Body of pancreas (tissue), 4 donors: Measurements from ENCODE around the gene RANGAP1. TPM values are rescaled to one million over a fixed set of nuclear protein-coding genes. Genes with fewer than 3 reads are reported as not detected.

ENCODE experiments used
- ATAC-seq: fragments of 150-250 bp; one replicate; pipeline ENCODE4 v1.9.1; 2016
- DNase-seq, 4 donors: peaks; one replicate each; pipeline ENCODE4 v3.0.0-alpha.2; 2019
- H3K27ac ChIP-seq, 4 donors: fragments of 200-600 bp; sonication (generic); 1 replicate in 3 of 4; 2 replicates in 1 of 4; pipeline versions ENCODE4 v1.5.1 to v1.6.1; 2016 to 2019; ENCODE audit warnings: mild to moderate bottlenecking in 1 of 4, mixed read lengths in 1 of 4, moderate library complexity in 1 of 4
- H3K27me3 ChIP-seq, 2 donors: fragments of 200-600 bp; sonication (generic); one replicate each; pipeline ENCODE4 v1.6.0; 2016; ENCODE audit warnings: mild to moderate bottlenecking in 1 of 2
- H3K36me3 ChIP-seq, 2 donors: fragments of 200-600 bp; sonication (generic); replicated peaks in 1 of 2; 2 replicates each; pipeline ENCODE4 v1.5.1; 2016; ENCODE audit warnings: low read depth in 2 of 2; ENCODE audit not compliant: insufficient read depth in 1 of 2
- H3K4me1 ChIP-seq: fragments of 200-600 bp; sonication (generic); one replicate; pipeline ENCODE4 v1.6.0; 2016
- H3K4me3 ChIP-seq, 2 donors: fragments of 200-600 bp; sonication (generic); 1 replicate in 1 of 2; 2 replicates in 1 of 2; pipeline ENCODE4 v1.5.1; 2016 to 2019
- H3K9me3 ChIP-seq, 3 donors: fragments of 200-600 bp; sonication (generic); 1 replicate in 2 of 3; 2 replicates in 1 of 3; pipeline ENCODE4 v1.5.1; 2016
- CTCF ChIP-seq, 7 experiments: fragments of 450-650 bp in 4 of 7; fragments of 200-600 bp in 3 of 7; sonication (generic) in 3 of 7; IDR thresholded peaks; one replicate each; pipeline ENCODE4 v1.5.1; 2016 to 2019; ENCODE audit warnings: antibody characterized with exemption in 7 of 7
- POLR2A ChIP-seq, 3 donors: fragments of 450-650 bp; IDR thresholded peaks; one replicate each; pipeline ENCODE4 v1.6.1; 2016; ENCODE audit warnings: antibody characterized with exemption in 3 of 3, mild to moderate bottlenecking in 2 of 3
- WGBS, 2 donors: methylation state at CpG; one replicate each; pipeline ENCODE4 v1.1.5; 2017; 5-methylcytosine and 5-hydroxymethylcytosine counted together
- intact Hi-C: fragments of 100-400 bp; cut with DNase I; formaldehyde crosslinking; loops from one replicate; pipeline ENCODE4 v1.15.1; 2023
- total RNA-seq, 2 donors: library from RNA; depleted of rRNA; stranded (reverse); fragments of >200 nt; gene quantifications; one replicate each; pipeline ENCODE4 v1.1.0, GENCODE V29; 2016

RANGAP1 gene
- total RNA-seq, 2 donors from 2014 or later, result 45.4 to 62.3 TPM

DNA sequence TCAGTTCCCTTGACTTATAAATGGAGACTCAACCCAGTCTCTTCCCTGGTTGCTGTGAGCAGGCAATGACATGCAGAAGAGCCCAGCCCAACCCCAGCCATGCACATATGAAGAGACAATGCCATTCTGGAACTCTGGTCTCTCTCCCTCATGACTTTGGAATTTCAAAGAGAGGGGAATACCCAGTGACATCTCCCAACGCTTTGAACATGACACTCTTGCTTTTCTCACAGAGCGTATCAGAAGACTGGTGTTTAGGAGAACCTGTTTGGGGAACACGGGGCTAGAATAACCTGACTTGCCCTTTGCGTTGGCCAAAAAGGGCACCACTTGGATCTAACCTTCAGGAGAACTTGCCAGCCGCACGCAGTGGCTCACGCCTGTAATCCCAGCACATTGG lies 12.9 kb downstream of the RANGAP1 start:
- no peaks in the 10 kb centered on the region for H3K4me1 ChIP-seq
- intact Hi-C loops, result no loop called here

DNA sequence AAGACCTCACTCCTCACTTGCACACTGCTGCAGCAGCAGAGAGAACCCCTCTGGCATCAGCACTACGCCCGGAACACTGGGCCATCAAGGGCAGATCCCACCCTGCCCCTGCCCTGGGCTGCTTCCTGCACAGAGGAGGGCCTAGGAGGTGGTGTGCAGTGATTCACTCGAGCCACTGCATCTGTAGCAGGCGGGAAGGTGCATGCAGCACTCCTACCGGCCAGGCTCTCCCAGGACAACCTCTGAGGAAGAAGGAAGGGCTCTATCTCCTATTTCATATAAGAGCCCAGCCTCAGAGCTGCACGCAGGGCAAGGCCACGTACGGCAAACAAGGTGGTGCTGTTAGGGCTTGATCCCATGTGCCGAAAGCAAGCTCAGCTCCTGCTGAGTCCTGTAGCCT lies 14.2 kb downstream of the RANGAP1 start:
- peaks cover 0 to 35% of the 10 kb centered on the region in 2 donors for H3K36me3 ChIP-seq
- no peak overlapping the region for H3K27ac ChIP-seq
- no peak overlapping the region for H3K4me3 ChIP-seq
- DNase-seq (no peak), ATAC-seq (no peak)
- no peaks in the 10 kb centered on the region for H3K9me3 ChIP-seq
- H3K4me1 ChIP-seq, result no peaks in the 10 kb centered on the region
- H3K27me3 ChIP-seq, result no peaks in the 10 kb centered on the region
- intact Hi-C loops, result no loop called here
- TF ChIP-seq POLR2A (IDR thresholded peaks at IDR 0.05), result no peak
- no peak for TF ChIP-seq CTCF (IDR thresholded peaks at IDR 0.05)
- WGBS, 2 donors, result 97 to 100% methylated on average over 1 to 9 of the region's 9 CpGs

More for the DNA sequence above, 12.9 kb downstream of the RANGAP1 start:
- Histone ChIP-seq H3K4me3 (no peak overlapping the region), H3K27me3 (no peaks in the 10 kb centered on the region), H3K9me3 (no peaks in the 10 kb centered on the region), H3K27ac (no peak overlapping the region), H3K36me3 (peaks cover 0 to 30% of the 10 kb centered on the region in 2 donors)
- ATAC-seq, result no peak
- DNase-seq, result no peak
- WGBS, 2 donors, result 95 to 97% methylated on average over 7 of the region's 7 CpGs
- no peak for TF ChIP-seq CTCF (IDR thresholded peaks at IDR 0.05)
- no peak for TF ChIP-seq POLR2A (IDR thresholded peaks at IDR 0.05)

GRCh38 chr22:41267958-41268357 lies 18.0 kb downstream of the RANGAP1 start:
- Histone ChIP-seq H3K36me3 (peaks cover 15 to 38% of the 10 kb centered on the region in 2 donors), H3K27me3 (no peaks in the 10 kb centered on the region), H3K4me3 (no peak overlapping the region), H3K27ac (no peak overlapping the region), H3K4me1 (no peaks in the 10 kb centered on the region), H3K9me3 (no peaks in the 10 kb centered on the region)
- intact Hi-C loops, result no loop called here
- no peak for DNase-seq
- no peak for ATAC-seq
- TF ChIP-seq POLR2A (IDR thresholded peaks at IDR 0.05), result no peak
- no peak for TF ChIP-seq CTCF (IDR thresholded peaks at IDR 0.05)
- WGBS, 2 donors, result 92 to 99% methylated on average over 16 of the region's 16 CpGs

DNA sequence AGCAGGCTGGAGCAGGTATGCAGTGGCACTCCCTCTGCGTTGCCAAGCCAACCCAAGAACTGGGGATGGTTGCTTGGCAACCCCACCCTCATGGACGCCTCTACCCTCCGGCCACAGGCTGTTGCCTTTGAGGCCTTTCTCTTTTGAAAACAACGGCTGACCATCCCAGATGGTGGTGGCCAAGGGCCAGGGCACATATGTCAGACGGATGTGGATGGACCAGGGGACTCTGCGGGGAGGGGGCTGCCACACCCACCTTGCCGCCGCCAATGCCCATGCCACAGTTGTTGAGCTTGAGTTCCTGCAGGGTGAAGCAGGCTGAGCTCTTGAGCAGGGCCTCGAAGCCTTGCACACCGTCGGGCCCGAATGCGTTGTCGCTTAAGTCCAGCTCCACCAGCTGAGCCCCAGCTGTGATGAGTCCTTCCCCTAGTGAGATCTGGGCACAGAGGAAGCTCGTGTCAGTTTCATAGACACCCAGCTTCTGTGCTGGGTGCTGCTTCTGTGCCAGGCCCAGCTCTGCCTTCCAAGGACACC lies 21.5 kb downstream of the RANGAP1 start:
- Histone ChIP-seq H3K9me3 (no peaks in the 10 kb centered on the region), H3K4me1 (no peaks in the 10 kb centered on the region), H3K36me3 (peaks cover 22 to 46% of the 10 kb centered on the region in 2 donors), H3K4me3 (no peak overlapping the region), H3K27ac (no peak overlapping the region), H3K27me3 (no peaks in the 10 kb centered on the region)
- no peak for TF ChIP-seq CTCF (IDR thresholded peaks at IDR 0.05)
- TF ChIP-seq POLR2A (IDR thresholded peaks at IDR 0.05), result no peak
- ATAC-seq (peak; percentile 24), DNase-seq (peak in 2 of 4 donors; percentile 16 to 26)
- WGBS, 2 donors, result 92 to 93% methylated on average over 12 to 15 of the region's 15 CpGs
- intact Hi-C loops, result no loop called here

- Histone ChIP-seq H3K27ac (no peak overlapping the region), H3K4me1 (no peaks in the 10 kb centered on the region), H3K27me3 (no peaks in the 10 kb centered on the region), H3K4me3 (no peak overlapping the region), H3K9me3 (no peaks in the 10 kb centered on the region), H3K36me3 (peaks cover 22 to 44% of the 10 kb centered on the region in 2 donors)
- DNase-seq (no peak), ATAC-seq (no peak)
- TF ChIP-seq CTCF (IDR thresholded peaks at IDR 0.05) (no peak), POLR2A (IDR thresholded peaks at IDR 0.05) (no peak)
- intact Hi-C loops, result no loop called here
- 96 to 100% methylated on average over 2 of the region's 2 CpGs for WGBS, 2 donors
Observed at GRCh38 chr22:41263704-41264103, 22.3 kb downstream of the RANGAP1 start.
